Fibroblast of the aortic adventitia (primary cell): ENCODE results near the gene NEIL1. TPM values are rescaled to one million over a fixed set of nuclear protein-coding genes. Genes with fewer than 3 reads are reported as not detected.

Experiments
- DNase-seq: peaks from one replicate; pipeline ENCODE4 v3.0.0-alpha.2; 2010; ENCODE audit warnings: low read depth
- H3K4me3 ChIP-seq: 2 replicates; pipeline ENCODE4 v1.5.1; 2011; ENCODE audit warnings: low read depth, mild to moderate bottlenecking, control low read depth, low read length, moderate library complexity
- CTCF ChIP-seq: IDR thresholded peaks from 2 replicates; pipeline ENCODE4 v1.5.1; 2011; ENCODE audit warnings: mild to moderate bottlenecking, low read length, control low read depth, inconsistent platforms; ENCODE audit not compliant: insufficient read depth
- total RNA-seq: library from RNA; depleted of rRNA; stranded (reverse); fragments of >200 nt; gene quantifications from 2 replicates; pipeline ENCODE4 v1.2.3, GENCODE V29; 2012; ENCODE audit warnings: low replicate concordance

The NEIL1 gene
- total RNA-seq, 1 donor, result 3.5 TPM

GRCh38 chr15:75362642-75363249 lies 15.9 kb downstream of the NEIL1 start:
- DNase-seq, result no peak
- no peak overlapping the region for H3K4me3 ChIP-seq
- TF ChIP-seq CTCF, result no peak

GRCh38 chr15:75363786-75364185 lies 16.9 kb downstream of the NEIL1 start:
- H3K4me3 ChIP-seq, result no peak overlapping the region
- TF ChIP-seq CTCF, result no peak
- DNase-seq, result no peak

- no peak overlapping the region for H3K4me3 ChIP-seq
- no peak for TF ChIP-seq CTCF
- DNase-seq, result no peak
These were observed 18.0 kb downstream of the NEIL1 start for GRCh38 chr15:75364881-75365280.

GRCh38 chr15:75366163-75366562 lies 19.3 kb downstream of the NEIL1 start:
- TF ChIP-seq CTCF, result no peak
- no peak overlapping the region for H3K4me3 ChIP-seq
- DNase-seq, result no peak

- no peak for TF ChIP-seq CTCF
- no peak overlapping the region for H3K4me3 ChIP-seq
- no peak for DNase-seq
These were observed 20.2 kb downstream of the NEIL1 start for GRCh38 chr15:75367006-75367405.

- DNase-seq, result no peak
- no peak for TF ChIP-seq CTCF
- H3K4me3 ChIP-seq, result peak overlapping the region; percentile 83
These were observed 20.6 kb downstream of the NEIL1 start for GRCh38 chr15:75367406-75367912.
